ENCODE results near the gene KIDINS220.

KIDINS220 gene

GRCh38 chr2:8691859-8692437 lies 145.5 kb downstream of the KIDINS220 start:
- no peak for DNase-seq

- DNase-seq, result peak; percentile 66 to 83
Measured at GRCh38 chr2:8685697-8686358, 151.6 kb downstream of the KIDINS220 start.

GRCh38 chr2:8684878-8685696 lies 152.3 kb downstream of the KIDINS220 start:
- DNase-seq, result peak; percentile 18 to 47

GRCh38 chr2:8684540-8684877 lies 152.9 kb downstream of the KIDINS220 start:
- DNase-seq, result peak in 1 of 2 experiments; percentile 17

GRCh38 chr2:8682719-8683667 lies 154.4 kb downstream of the KIDINS220 start:
- peak; percentile 28 to 45 for DNase-seq

GRCh38 chr2:8681786-8682692 lies 155.4 kb downstream of the KIDINS220 start, which contains the start of gene ID2:
ID2 (plus strand) TSS chr2:8682056; CDS start chr2:8682166, 110 bp downstream.
- DNase-seq, result peak; percentile 98 to 99

- DNase-seq, result peak; percentile 74 to 81
Measured at GRCh38 chr2:8680822-8681760, 156.3 kb downstream of the KIDINS220 start.

- no peak for DNase-seq
Measured at GRCh38 chr2:8679827-8680731, 157.3 kb downstream of the KIDINS220 start.

GRCh38 chr2:8679567-8679826 lies 157.9 kb downstream of the KIDINS220 start:
- DNase-seq, result no peak
